Lower lobe of right lung (tissue), 2 donors: ENCODE measurements around the gene DAAM2. TPM values are rescaled to one million over a fixed set of nuclear protein-coding genes. Genes with fewer than 3 reads are reported as not detected.

ENCODE experiments used
- ATAC-seq, 2 donors: fragments of 200-7000 bp; cut with Tn5 transposase; one replicate each; pipeline ENCODE4 v1.9.1; 2020 to 2022; ENCODE audit warnings: mild to moderate bottlenecking in 2 of 2, moderate library complexity in 2 of 2
- DNase-seq: peaks from one replicate; pipeline ENCODE4 v3.0.0-alpha.2; 2020
- H3K27ac ChIP-seq: fragments of 200-600 bp; one replicate; pipeline ENCODE4 v1.8.0; 2022
- H3K27me3 ChIP-seq: fragments of 200-600 bp; one replicate; pipeline ENCODE4 v1.8.0; 2022; ENCODE audit warnings: low read depth
- H3K36me3 ChIP-seq: fragments of 200-600 bp; one replicate; pipeline ENCODE4 v1.8.0; 2022; ENCODE audit warnings: mild to moderate bottlenecking
- H3K4me1 ChIP-seq: fragments of 200-600 bp; one replicate; pipeline ENCODE4 v1.8.0; 2022
- H3K4me3 ChIP-seq: fragments of 200-600 bp; one replicate; pipeline ENCODE4 v1.8.0; 2022; ENCODE audit warnings: mild to moderate bottlenecking
- H3K9me3 ChIP-seq: fragments of 200-600 bp; one replicate; pipeline ENCODE4 v1.8.0; 2022
- CTCF ChIP-seq: fragments of 200-600 bp; IDR thresholded peaks from one replicate; pipeline ENCODE4 v1.8.0; 2022; ENCODE audit warnings: antibody characterized with exemption, mild to moderate bottlenecking
- intact Hi-C: fragments of 100-400 bp; cut with DNase I; formaldehyde crosslinking; loops from one replicate; pipeline ENCODE4 v1.11.0; 2022
- total RNA-seq: library from RNA; stranded (reverse); fragmentation: NEBNext Ultra II Directional; extraction: Animal tissue kit (Norgen Biotek cat#: 25700); gene quantifications from one replicate; pipeline ENCODE4 v1.2.1, GENCODE V29; 2021
- donor health status: DM: no; HTN: yes; CAD: no; lungs with severe emphysema.

DAAM2 gene
- total RNA-seq, 1 donor from 2014 or later: 29.0 TPM

- Histone ChIP-seq H3K4me3 (no peak overlapping the region), H3K36me3 (no peaks in the 10 kb centered on the region), H3K9me3 (no peaks in the 10 kb centered on the region), H3K27ac (no peak overlapping the region), H3K4me1 (no peaks in the 10 kb centered on the region), H3K27me3 (no peaks in the 10 kb centered on the region)
- TF ChIP-seq CTCF: no peak
- intact Hi-C loops: no loop called here
- no peak for DNase-seq
- ATAC-seq: no peak
Observed at GRCh38 chr6:39941820-39942219, 149.6 kb downstream of the DAAM2 start.

GRCh38 chr6:39942903-39943580 is 150.9 kb downstream of the DAAM2 start:
- no peak for TF ChIP-seq CTCF
- intact Hi-C loops: no loop called here

GRCh38 chr6:39945626-39946025 is 153.4 kb downstream of the DAAM2 start:
- ATAC-seq (no peak), DNase-seq (no peak)
- intact Hi-C loops: no loop called here
- H3K27ac ChIP-seq: no peak overlapping the region
- no peaks in the 10 kb centered on the region for H3K4me1 ChIP-seq
- H3K36me3 ChIP-seq: no peaks in the 10 kb centered on the region
- TF ChIP-seq CTCF: no peak
- H3K9me3 ChIP-seq: no peaks in the 10 kb centered on the region
- no peaks in the 10 kb centered on the region for H3K27me3 ChIP-seq
- H3K4me3 ChIP-seq: no peak overlapping the region

More at GRCh38 chr6:39942903-39943580, 150.9 kb downstream of the DAAM2 start:
- H3K4me1 ChIP-seq: no peaks in the 10 kb centered on the region
- H3K36me3 ChIP-seq: no peaks in the 10 kb centered on the region
- no peak overlapping the region for H3K27ac ChIP-seq
- no peak for DNase-seq
- no peaks in the 10 kb centered on the region for H3K27me3 ChIP-seq
- no peaks in the 10 kb centered on the region for H3K9me3 ChIP-seq
- no peak overlapping the region for H3K4me3 ChIP-seq
- ATAC-seq: no peak

GRCh38 chr6:39947611-39948068 is 155.5 kb downstream of the DAAM2 start:
- ATAC-seq: no peak
- no peaks in the 10 kb centered on the region for H3K27me3 ChIP-seq
- H3K27ac ChIP-seq: no peak overlapping the region
- peaks cover 3% of the 10 kb centered on the region for H3K4me1 ChIP-seq
- H3K36me3 ChIP-seq: no peaks in the 10 kb centered on the region
- intact Hi-C loops: no loop called here
- H3K4me3 ChIP-seq: no peak overlapping the region
- TF ChIP-seq CTCF: no peak
- H3K9me3 ChIP-seq: no peaks in the 10 kb centered on the region
- no peak for DNase-seq

GRCh38 chr6:39948199-39948791 is 156.1 kb downstream of the DAAM2 start:
- intact Hi-C loops: no loop called here
- TF ChIP-seq CTCF: no peak
- Histone ChIP-seq H3K9me3 (no peaks in the 10 kb centered on the region), H3K4me1 (peaks cover 8% of the 10 kb centered on the region), H3K36me3 (no peaks in the 10 kb centered on the region), H3K27ac (no peak overlapping the region), H3K4me3 (no peak overlapping the region), H3K27me3 (no peaks in the 10 kb centered on the region)
- ATAC-seq (no peak), DNase-seq (no peak)
